ENCODE measurements around the gene NCOA7. TPM values are rescaled to one million over a fixed set of nuclear protein-coding genes. Genes with fewer than 3 reads are reported as not detected.

NCOA7 gene
- total and polyA plus RNA-seq, 2 of the 8 experiments (the other 6 are each of a cell fraction or from before 2014, with no cell fraction given), result 2.6 to 10.7 TPM

DNA sequence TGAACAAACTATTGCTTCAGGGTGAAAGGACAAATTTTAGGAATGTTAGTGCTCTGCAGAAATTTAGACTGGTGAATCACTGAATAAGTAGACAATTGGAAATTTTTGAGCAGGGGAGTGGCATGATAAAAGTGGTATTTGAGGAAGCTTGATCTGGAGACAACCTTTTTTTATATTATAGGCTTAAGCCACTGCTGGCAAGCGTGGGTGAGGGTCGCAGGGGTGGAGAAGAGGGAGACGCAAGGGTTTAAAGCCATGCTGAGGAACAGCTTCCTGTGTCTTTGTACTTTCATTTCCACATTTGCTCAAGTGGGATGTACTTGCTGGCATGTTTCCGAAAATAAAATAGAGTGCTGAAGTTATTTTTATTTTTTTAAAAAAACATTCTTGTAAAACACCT, 23.7 kb downstream of the NCOA7 start:
- Histone ChIP-seq H2AK5ac (ENCODE audit: low read depth, low read length) (no peak overlapping the region), H3K79me1 (ENCODE audit: low read depth, low read length) (no peaks in the 10 kb centered on the region), H3K27ac (ENCODE audit: low read depth, low read length) (no peak overlapping the region), H3K4me3 (ENCODE audit: extremely low read depth in 1 of 4, insufficient read depth in 2 of 4, low read depth in 3 of 4, low read length in 4 of 4) (no peak overlapping the region), H2BK20ac (ENCODE audit: low read length) (no peak overlapping the region), H4K8ac (ENCODE audit: extremely low read depth, insufficient read depth, low read length) (no peak overlapping the region), H3K18ac (ENCODE audit: extremely low read depth, low read length) (no peak overlapping the region), H4K20me1 (replicated peaks in 1 of 2; ENCODE audit: control insufficient read depth in 1 of 2, insufficient read depth in 2 of 2, low read length in 2 of 2) (no peaks in the 10 kb centered on the region), H3K4ac (replicated peaks; ENCODE audit: insufficient read length, low read depth, low read length) (no peak overlapping the region), H3K9me3 (ENCODE audit: insufficient read depth in 2 of 2, low read depth in 1 of 2, low read length in 1 of 2) (no peaks in the 10 kb centered on the region), H3K36me3 (ENCODE audit: control insufficient read depth in 2 of 4, insufficient read depth in 4 of 4, low read length in 3 of 4) (no peaks in the 10 kb centered on the region), H3K4me2 (ENCODE audit: insufficient read depth in 1 of 2, low read depth in 2 of 2, low read length in 2 of 2) (no peak overlapping the region), H2AFZ (ENCODE audit: low read length) (no peak overlapping the region), H3K4me1 (replicated peaks in 1 of 4; ENCODE audit: control insufficient read depth in 3 of 4, insufficient read depth in 4 of 4, low read length in 3 of 4) (no peaks in the 10 kb centered on the region), H2BK12ac (ENCODE audit: low read depth, low read length) (no peak overlapping the region), H3K23ac (ENCODE audit: insufficient read length) (no peak overlapping the region), H3K9ac (replicated peaks in 1 of 4; ENCODE audit: extremely low read depth in 1 of 4, low read depth in 3 of 4, low read length in 3 of 4) (no peak overlapping the region), H3K56ac (replicated peaks; ENCODE audit: insufficient read length, low read depth, low read length) (no peak overlapping the region), H4K91ac (replicated peaks; ENCODE audit: insufficient read length, low read length) (no peak overlapping the region), H2BK15ac (ENCODE audit: low read length) (no peak overlapping the region), H2BK5ac (ENCODE audit: low read depth, low read length) (no peak overlapping the region), H3K23me2 (ENCODE audit: low read depth, low read length) (no peaks in the 10 kb centered on the region), H3K79me2 (ENCODE audit: control insufficient read depth in 1 of 2, insufficient read depth in 2 of 2, low read length in 2 of 2) (no peaks in the 10 kb centered on the region), H3K14ac (ENCODE audit: insufficient read length) (no peak overlapping the region), H2BK120ac (replicated peaks; ENCODE audit: low read depth, low read length) (no peak overlapping the region), H3K27me3 (replicated peaks in 1 of 4; ENCODE audit: control insufficient read depth in 3 of 4, extremely low read depth in 1 of 4, insufficient read depth in 3 of 4, low read length in 3 of 4) (no peaks in the 10 kb centered on the region), H4K5ac (ENCODE audit: insufficient read length, low read depth, low read length) (no peak overlapping the region)
- no peak for DNase-seq (ENCODE audit: low read depth in 1 of 2, low spot score in 2 of 2)
- POLR2A ChIA-PET (ENCODE audit: partially characterized antibody), result no interaction called here
- 83% methylated on average over 4 of the region's 4 CpGs; no CpG with 5 or more reads in 1 of the 2 experiments for WGBS, 2 experiments (ENCODE audit: extremely low coverage in 1 of 2, insufficient coverage in 1 of 2, insufficient read length in 1 of 2, insufficient replicate concordance in 2 of 2, low coverage in 1 of 2, low lambda C conversion rate in 2 of 2, missing lambda C conversion rate in 1 of 2)
- no peak for FAIRE-seq
- CTCF ChIA-PET (ENCODE audit: partially characterized antibody), result interaction anchor here (2.0 kb wide), 1 partner anchor 23 kb away, joined by 6 read pairs; the partner anchor contains the start of gene NCOA7
- no peak for TF ChIP-seq NANOG (IDR thresholded peaks at IDR 0.05; ENCODE audit: insufficient read depth, low read depth, low read length, poor library complexity, severe bottlenecking)
- TF ChIP-seq, protein P1, sequence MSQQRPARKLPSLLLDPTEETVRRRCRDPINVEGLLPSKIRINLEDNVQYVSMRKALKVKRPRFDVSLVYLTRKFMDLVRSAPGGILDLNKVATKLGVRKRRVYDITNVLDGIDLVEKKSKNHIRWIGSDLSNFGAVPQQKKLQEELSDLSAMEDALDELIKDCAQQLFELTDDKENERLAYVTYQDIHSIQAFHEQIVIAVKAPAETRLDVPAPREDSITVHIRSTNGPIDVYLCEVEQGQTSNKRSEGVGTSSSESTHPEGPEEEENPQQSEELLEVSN (IDR thresholded peaks at IDR 0.05), result no peak
- no peak for TF ChIP-seq NRF1 (IDR thresholded peaks at IDR 0.05; ENCODE audit: low read depth, low read length)
- TF ChIP-seq SIN3A (conservative IDR thresholded peaks at IDR 0.05 in 1 of 2, IDR thresholded peaks at IDR 0.05 in 1 of 2; ENCODE audit: low read depth in 1 of 2, low read length in 2 of 2), result no peak
- TF ChIP-seq, protein P2, sequence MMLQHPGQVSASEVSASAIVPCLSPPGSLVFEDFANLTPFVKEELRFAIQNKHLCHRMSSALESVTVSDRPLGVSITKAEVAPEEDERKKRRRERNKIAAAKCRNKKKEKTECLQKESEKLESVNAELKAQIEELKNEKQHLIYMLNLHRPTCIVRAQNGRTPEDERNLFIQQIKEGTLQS (IDR thresholded peaks at IDR 0.05; ENCODE audit: insufficient read depth, low read depth, low read length), result no peak
- TF ChIP-seq JUND (IDR thresholded peaks at IDR 0.05; ENCODE audit: low read length), result no peak
- no peak for TF ChIP-seq SIX5 (IDR thresholded peaks at IDR 0.05; ENCODE audit: low read depth, low read length)
- TF ChIP-seq POLR2A (IDR thresholded peaks at IDR 0.05; ENCODE audit: control extremely low read depth in 1 of 2, low read depth in 2 of 2, low read length in 2 of 2), result no peak
- TF ChIP-seq SUZ12 (IDR thresholded peaks at IDR 0.05; ENCODE audit: low read length), result no peak
- no peak for TF ChIP-seq SP1 (IDR thresholded peaks at IDR 0.05; ENCODE audit: low read depth, low read length)
- TF ChIP-seq CREB1 (IDR thresholded peaks at IDR 0.05), result no peak
- no peak for TF ChIP-seq YY1 (IDR thresholded peaks at IDR 0.05; ENCODE audit: low read depth, low read length)
- TF ChIP-seq ASH2L (IDR thresholded peaks at IDR 0.05; ENCODE audit: low read length), result no peak
- TF ChIP-seq TEAD4 (IDR thresholded peaks at IDR 0.05; ENCODE audit: low read depth, low read length), result no peak
- no peak for TF ChIP-seq EGR1 (IDR thresholded peaks at IDR 0.05; ENCODE audit: borderline replicate concordance, low read depth, low read length)
